Activated naive CD8-positive, alpha-beta T cell (primary cell): ENCODE results near the gene PRPSAP2.
"Not testable (repeated sequence)": the region's sequence is repeated elsewhere in the genome, so short reads cannot be mapped to it uniquely, and the experiment has no call there.

Experiments
- H3K27ac Mint-ChIP-seq: one replicate; pipeline ENCODE4 v1.8.0; 2021; ENCODE audit warnings: mixed read lengths
- H3K27me3 Mint-ChIP-seq: one replicate; pipeline ENCODE4 v1.8.0; 2021; ENCODE audit warnings: mixed read lengths
- H3K36me3 Mint-ChIP-seq: one replicate; pipeline ENCODE4 v1.8.0; 2021; ENCODE audit warnings: mixed read lengths
- H3K4me1 Mint-ChIP-seq: one replicate; pipeline ENCODE4 v1.8.0; 2021; ENCODE audit warnings: low read depth, mixed read lengths
- H3K4me3 Mint-ChIP-seq: one replicate; pipeline ENCODE4 v1.8.0; 2021; ENCODE audit warnings: mild to moderate bottlenecking, mixed read lengths
- H3K9me3 Mint-ChIP-seq: one replicate; pipeline ENCODE4 v1.8.0; 2021; ENCODE audit warnings: low read depth, mixed read lengths

Gene PRPSAP2

GRCh38 chr17:18947866-18948265 is 89.9 kb downstream of the PRPSAP2 start:
- Mint-ChIP-seq H3K27me3 (no peaks in the 10 kb centered on the region), H3K4me1 (peaks cover 9% of the 10 kb centered on the region), H3K9me3 (no peaks in the 10 kb centered on the region), H3K4me3 (no peak overlapping the region), H3K36me3 (no peaks in the 10 kb centered on the region), H3K27ac (no peak overlapping the region)

- H3K27ac Mint-ChIP-seq: no peak overlapping the region
- no peaks in the 10 kb centered on the region for H3K9me3 Mint-ChIP-seq
- H3K4me3 Mint-ChIP-seq: no peak overlapping the region
- H3K4me1 Mint-ChIP-seq: peaks cover 12% of the 10 kb centered on the region
- no peaks in the 10 kb centered on the region for H3K36me3 Mint-ChIP-seq
- no peaks in the 10 kb centered on the region for H3K27me3 Mint-ChIP-seq
Measured at GRCh38 chr17:18948476-18949006, 90.6 kb downstream of the PRPSAP2 start.

GRCh38 chr17:18949566-18949965 is 91.6 kb downstream of the PRPSAP2 start:
- Mint-ChIP-seq H3K4me1 (peaks cover 20% of the 10 kb centered on the region), H3K27me3 (no peaks in the 10 kb centered on the region), H3K4me3 (no peak overlapping the region), H3K36me3 (no peaks in the 10 kb centered on the region), H3K27ac (no peak overlapping the region), H3K9me3 (no peaks in the 10 kb centered on the region)

GRCh38 chr17:18950346-18950745 is 92.4 kb downstream of the PRPSAP2 start:
- Mint-ChIP-seq H3K4me1 (peaks cover 26% of the 10 kb centered on the region), H3K4me3 (no peak overlapping the region), H3K27ac (no peak overlapping the region), H3K27me3 (no peaks in the 10 kb centered on the region), H3K9me3 (no peaks in the 10 kb centered on the region), H3K36me3 (no peaks in the 10 kb centered on the region)

GRCh38 chr17:18950944-18951905 is 93.3 kb downstream of the PRPSAP2 start:
- no peak overlapping the region for H3K27ac Mint-ChIP-seq
- H3K27me3 Mint-ChIP-seq: no peaks in the 10 kb centered on the region
- peaks cover 29% of the 10 kb centered on the region for H3K4me1 Mint-ChIP-seq
- no peaks in the 10 kb centered on the region for H3K9me3 Mint-ChIP-seq
- no peaks in the 10 kb centered on the region for H3K36me3 Mint-ChIP-seq
- H3K4me3 Mint-ChIP-seq: no peak overlapping the region

GRCh38 chr17:18951941-18952842 is 94.3 kb downstream of the PRPSAP2 start, which contains the start of gene SLC5A10:
TSS of gene SLC5A10 (plus strand) at chr17:18952165. CDS start at chr17:18952206, 41 bp downstream.
- Mint-ChIP-seq H3K27ac (no peak within 1 kb of the TSS), H3K4me1 (peaks cover 34% of the 10 kb centered on the region), H3K4me3 (no peak within 1 kb of the TSS), H3K27me3 (no peaks in the 10 kb centered on the region), H3K9me3 (no peaks in the 10 kb centered on the region), H3K36me3 (no peaks in the 10 kb centered on the region)

GRCh38 chr17:18953231-18953728 is 95.3 kb downstream of the PRPSAP2 start:
- Mint-ChIP-seq H3K9me3 (no peaks in the 10 kb centered on the region), H3K4me1 (peaks cover 37% of the 10 kb centered on the region), H3K36me3 (no peaks in the 10 kb centered on the region), H3K4me3 (no peak overlapping the region), H3K27me3 (no peaks in the 10 kb centered on the region), H3K27ac (no peak overlapping the region)

GRCh38 chr17:18954321-18954720 is 96.4 kb downstream of the PRPSAP2 start:
- Mint-ChIP-seq H3K27me3 (no peaks in the 10 kb centered on the region), H3K4me3 (no peak overlapping the region), H3K9me3 (no peaks in the 10 kb centered on the region), H3K36me3 (no peaks in the 10 kb centered on the region), H3K4me1 (peaks cover 37% of the 10 kb centered on the region), H3K27ac (no peak overlapping the region)

- H3K27ac Mint-ChIP-seq: peak overlapping the region; percentile 83
- H3K36me3 Mint-ChIP-seq: no peaks in the 10 kb centered on the region
- no peak overlapping the region for H3K4me3 Mint-ChIP-seq
- H3K27me3 Mint-ChIP-seq: no peaks in the 10 kb centered on the region
- H3K4me1 Mint-ChIP-seq: peaks cover 37% of the 10 kb centered on the region
- H3K9me3 Mint-ChIP-seq: no peaks in the 10 kb centered on the region
Measured at GRCh38 chr17:18955009-18955408, 97.1 kb downstream of the PRPSAP2 start.

GRCh38 chr17:18956021-18956420 is 98.1 kb downstream of the PRPSAP2 start:
- H3K4me3 Mint-ChIP-seq, H3K9me3 Mint-ChIP-seq, H3K27me3 Mint-ChIP-seq, H3K36me3 Mint-ChIP-seq, H3K27ac Mint-ChIP-seq: not testable (repeated sequence)
- H3K4me1 Mint-ChIP-seq: peaks cover 40% of the 10 kb centered on the region

- no peak overlapping the region for H3K27ac Mint-ChIP-seq
- no peaks in the 10 kb centered on the region for H3K27me3 Mint-ChIP-seq
- no peaks in the 10 kb centered on the region for H3K9me3 Mint-ChIP-seq
- H3K4me1 Mint-ChIP-seq: peaks cover 42% of the 10 kb centered on the region
- H3K36me3 Mint-ChIP-seq: no peaks in the 10 kb centered on the region
- no peak overlapping the region for H3K4me3 Mint-ChIP-seq
Measured at GRCh38 chr17:18956581-18956980, 98.7 kb downstream of the PRPSAP2 start.

- no peaks in the 10 kb centered on the region for H3K36me3 Mint-ChIP-seq
- no peaks in the 10 kb centered on the region for H3K27me3 Mint-ChIP-seq
- no peak overlapping the region for H3K27ac Mint-ChIP-seq
- H3K4me1 Mint-ChIP-seq: peaks cover 50% of the 10 kb centered on the region
- no peaks in the 10 kb centered on the region for H3K9me3 Mint-ChIP-seq
- no peak overlapping the region for H3K4me3 Mint-ChIP-seq
Measured at GRCh38 chr17:18957831-18958230, 99.9 kb downstream of the PRPSAP2 start.

- Mint-ChIP-seq H3K4me3 (no peak overlapping the region), H3K4me1 (peaks cover 47% of the 10 kb centered on the region), H3K27me3 (no peaks in the 10 kb centered on the region), H3K36me3 (no peaks in the 10 kb centered on the region), H3K27ac (no peak overlapping the region), H3K9me3 (no peaks in the 10 kb centered on the region)
Measured at GRCh38 chr17:18958611-18959010, 100.7 kb downstream of the PRPSAP2 start.

GRCh38 chr17:18959071-18959844 is 101.3 kb downstream of the PRPSAP2 start:
- Mint-ChIP-seq H3K27me3 (no peaks in the 10 kb centered on the region), H3K4me1 (peaks cover 40% of the 10 kb centered on the region), H3K27ac (no peak overlapping the region), H3K4me3 (no peak overlapping the region), H3K36me3 (no peaks in the 10 kb centered on the region), H3K9me3 (no peaks in the 10 kb centered on the region)
